ENCODE results near the gene KRTAP20-4. TPM values are rescaled to one million over a fixed set of nuclear protein-coding genes. Genes with fewer than 3 reads are reported as not detected.

The KRTAP20-4 gene
- not detected for polyA plus RNA-seq (2012; ENCODE audit: insufficient read depth, insufficient read length, low read depth)

DNA sequence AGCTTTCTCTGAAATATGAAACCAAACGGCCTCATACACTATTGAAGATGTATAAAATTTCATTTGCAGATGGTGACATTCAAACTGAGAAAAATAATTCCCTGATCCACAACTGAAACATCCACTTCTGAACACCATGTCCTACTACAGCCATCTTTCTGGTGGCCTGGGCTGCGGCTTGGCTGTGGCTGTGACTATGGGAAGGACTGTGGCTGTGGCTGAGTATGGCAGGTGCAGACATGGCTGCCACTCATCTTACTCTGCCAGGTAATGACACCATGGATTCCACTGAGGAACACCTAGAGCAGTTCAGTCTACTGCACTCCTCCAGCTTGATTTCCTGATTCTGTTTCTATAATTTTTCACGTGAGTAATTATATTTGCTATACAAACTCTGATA lies at the start of gene KRTAP20-4:
KRTAP20-4 (plus strand) TSS at position 106 of the 400 bp plus-strand sequence.
- Histone ChIP-seq H3K36me3 (no peaks in the 10 kb centered on the region), H3K4me1 (no peaks in the 10 kb centered on the region), H3K4me3 (ENCODE audit: low read depth, low read length) (no peak within 1 kb of the TSS), H3K9me3 (no peaks in the 10 kb centered on the region), H3K27me3 (no peaks in the 10 kb centered on the region)
- no peak for DNase-seq
- TF ChIP-seq, protein P1, sequence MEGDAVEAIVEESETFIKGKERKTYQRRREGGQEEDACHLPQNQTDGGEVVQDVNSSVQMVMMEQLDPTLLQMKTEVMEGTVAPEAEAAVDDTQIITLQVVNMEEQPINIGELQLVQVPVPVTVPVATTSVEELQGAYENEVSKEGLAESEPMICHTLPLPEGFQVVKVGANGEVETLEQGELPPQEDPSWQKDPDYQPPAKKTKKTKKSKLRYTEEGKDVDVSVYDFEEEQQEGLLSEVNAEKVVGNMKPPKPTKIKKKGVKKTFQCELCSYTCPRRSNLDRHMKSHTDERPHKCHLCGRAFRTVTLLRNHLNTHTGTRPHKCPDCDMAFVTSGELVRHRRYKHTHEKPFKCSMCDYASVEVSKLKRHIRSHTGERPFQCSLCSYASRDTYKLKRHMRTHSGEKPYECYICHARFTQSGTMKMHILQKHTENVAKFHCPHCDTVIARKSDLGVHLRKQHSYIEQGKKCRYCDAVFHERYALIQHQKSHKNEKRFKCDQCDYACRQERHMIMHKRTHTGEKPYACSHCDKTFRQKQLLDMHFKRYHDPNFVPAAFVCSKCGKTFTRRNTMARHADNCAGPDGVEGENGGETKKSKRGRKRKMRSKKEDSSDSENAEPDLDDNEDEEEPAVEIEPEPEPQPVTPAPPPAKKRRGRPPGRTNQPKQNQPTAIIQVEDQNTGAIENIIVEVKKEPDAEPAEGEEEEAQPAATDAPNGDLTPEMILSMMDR (IDR thresholded peaks at IDR 0.05; ENCODE audit: low read depth, low read length): no peak

DNA sequence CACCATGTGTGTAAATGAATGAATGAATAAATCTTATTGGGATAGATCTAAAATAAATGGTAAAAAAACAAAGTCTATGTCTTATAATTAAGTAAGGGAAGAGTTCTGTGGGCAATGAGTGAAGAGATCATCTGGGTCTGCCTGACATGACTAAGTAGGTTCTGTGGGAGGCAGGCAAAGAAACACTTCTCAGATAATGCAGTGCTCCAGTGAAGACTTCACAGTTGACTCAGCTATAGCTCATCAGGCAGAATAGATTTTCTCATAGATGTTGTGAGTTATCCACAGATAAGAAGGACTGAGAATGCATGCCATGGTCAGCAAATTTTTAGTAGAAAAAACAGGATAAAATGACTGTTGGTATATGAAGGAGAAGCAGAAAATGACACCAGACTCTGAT lies 42.7 kb upstream of the KRTAP20-4 start:
- Histone ChIP-seq H3K9me3 (no peaks in the 10 kb centered on the region), H3K4me1 (no peaks in the 10 kb centered on the region), H3K4me3 (ENCODE audit: low read depth, low read length) (no peak overlapping the region), H3K36me3 (no peaks in the 10 kb centered on the region), H3K27me3 (no peaks in the 10 kb centered on the region)
- TF ChIP-seq, protein P1 (IDR thresholded peaks at IDR 0.05; ENCODE audit: low read depth, low read length): no peak
- no peak for DNase-seq

GRCh38 chr21:30579346-30579745 lies 41.1 kb upstream of the KRTAP20-4 start:
- no peaks in the 10 kb centered on the region for H3K9me3 ChIP-seq
- H3K27me3 ChIP-seq: no peaks in the 10 kb centered on the region
- DNase-seq: no peak
- no peaks in the 10 kb centered on the region for H3K4me1 ChIP-seq
- TF ChIP-seq, protein P1 (IDR thresholded peaks at IDR 0.05; ENCODE audit: low read depth, low read length): no peak
- H3K36me3 ChIP-seq: no peaks in the 10 kb centered on the region
- no peak overlapping the region for H3K4me3 ChIP-seq (ENCODE audit: low read depth, low read length)

DNA sequence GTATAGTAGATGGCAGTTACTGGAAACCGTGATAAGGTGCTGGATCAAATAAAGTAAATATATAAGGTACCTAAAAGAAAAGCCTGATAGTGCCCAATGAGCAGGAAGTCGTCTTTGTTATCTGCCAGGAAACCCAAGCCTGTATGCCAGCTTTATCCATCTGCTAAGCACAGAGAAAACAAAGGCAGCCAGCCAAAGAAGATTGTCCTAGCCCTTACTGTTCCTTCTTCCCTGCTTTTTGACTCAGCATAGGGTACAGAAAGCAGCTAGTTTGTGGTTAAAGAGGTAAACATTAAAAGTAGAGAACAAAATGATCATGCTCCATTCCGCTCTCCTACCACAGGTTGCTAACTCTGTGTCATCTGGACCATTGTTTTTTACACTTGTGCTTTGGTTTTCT lies 40.3 kb upstream of the KRTAP20-4 start:
- Histone ChIP-seq H3K9me3 (no peaks in the 10 kb centered on the region), H3K4me1 (no peaks in the 10 kb centered on the region), H3K27me3 (no peaks in the 10 kb centered on the region), H3K36me3 (no peaks in the 10 kb centered on the region), H3K4me3 (ENCODE audit: low read depth, low read length) (no peak overlapping the region)
- TF ChIP-seq, protein P1 (IDR thresholded peaks at IDR 0.05; ENCODE audit: low read depth, low read length): no peak
- no peak for DNase-seq

- no peaks in the 10 kb centered on the region for H3K9me3 ChIP-seq
- H3K36me3 ChIP-seq: no peaks in the 10 kb centered on the region
- no peaks in the 10 kb centered on the region for H3K4me1 ChIP-seq
- H3K4me3 ChIP-seq (ENCODE audit: low read depth, low read length): no peak overlapping the region
- no peak for DNase-seq
- no peaks in the 10 kb centered on the region for H3K27me3 ChIP-seq
- TF ChIP-seq, protein P1 (IDR thresholded peaks at IDR 0.05; ENCODE audit: low read depth, low read length): no peak
Measured at GRCh38 chr21:30582870-30583269, 37.6 kb upstream of the KRTAP20-4 start.

- DNase-seq: no peak
- no peaks in the 10 kb centered on the region for H3K36me3 ChIP-seq
- TF ChIP-seq, protein P1 (IDR thresholded peaks at IDR 0.05; ENCODE audit: low read depth, low read length): no peak
- H3K4me1 ChIP-seq: no peaks in the 10 kb centered on the region
- no peaks in the 10 kb centered on the region for H3K9me3 ChIP-seq
- H3K4me3 ChIP-seq (ENCODE audit: low read depth, low read length): no peak within 1 kb of the TSS
- H3K27me3 ChIP-seq: no peaks in the 10 kb centered on the region
Measured at GRCh38 chr21:30590297-30590696, 30.1 kb upstream of the KRTAP20-4 start, which contains the start of gene KRTAP22-2. KRTAP22-2 (minus strand) TSS chr21:30590397.

Measured in BE2C (cell line).